ENCODE measurements around the gene SMG7.

Gene SMG7

GRCh38 chr1:183470147-183470960 lies 1.9 kb upstream of the SMG7 start:
- peak; percentile 67 for DNase-seq

DNA sequence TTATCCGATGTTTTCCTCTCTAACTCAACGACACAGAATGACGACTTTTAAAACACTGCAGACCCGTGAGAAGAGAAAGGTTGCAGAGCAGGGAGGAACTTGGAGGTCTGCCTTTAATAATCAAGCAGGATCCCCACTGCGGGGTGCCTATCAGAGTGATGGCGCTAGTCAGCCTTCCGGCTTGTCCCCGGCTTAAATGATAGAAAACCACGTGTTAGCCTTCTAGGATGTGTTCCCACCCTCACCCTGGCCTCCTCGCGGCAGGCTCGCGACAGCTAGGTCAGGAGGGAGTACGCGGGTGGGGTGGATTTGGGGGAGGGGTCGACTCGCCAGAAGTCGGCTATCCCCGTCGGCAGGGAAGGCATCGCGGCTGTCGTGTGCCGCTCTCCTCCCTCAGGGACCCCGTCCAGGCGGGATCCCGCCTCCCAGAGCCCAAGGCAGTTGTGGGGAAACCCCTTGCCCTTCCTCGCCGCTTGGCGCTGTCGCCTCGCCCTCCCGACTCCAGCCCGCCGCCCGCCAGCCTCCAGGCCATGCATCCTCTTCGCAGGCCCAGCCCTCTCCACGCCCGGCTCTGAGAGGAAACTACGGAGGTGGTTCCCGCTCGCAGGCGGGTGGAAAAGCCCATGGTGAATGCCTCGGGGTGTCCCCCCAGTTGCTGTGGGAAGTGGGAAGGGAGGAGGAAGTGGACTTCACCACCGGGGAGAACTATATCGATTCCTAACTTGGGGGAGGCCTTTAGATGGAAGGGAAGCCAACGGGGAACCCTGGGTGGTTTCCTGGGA lies 1.1 kb upstream of the SMG7 start:
- peak; percentile 80 for DNase-seq

DNA sequence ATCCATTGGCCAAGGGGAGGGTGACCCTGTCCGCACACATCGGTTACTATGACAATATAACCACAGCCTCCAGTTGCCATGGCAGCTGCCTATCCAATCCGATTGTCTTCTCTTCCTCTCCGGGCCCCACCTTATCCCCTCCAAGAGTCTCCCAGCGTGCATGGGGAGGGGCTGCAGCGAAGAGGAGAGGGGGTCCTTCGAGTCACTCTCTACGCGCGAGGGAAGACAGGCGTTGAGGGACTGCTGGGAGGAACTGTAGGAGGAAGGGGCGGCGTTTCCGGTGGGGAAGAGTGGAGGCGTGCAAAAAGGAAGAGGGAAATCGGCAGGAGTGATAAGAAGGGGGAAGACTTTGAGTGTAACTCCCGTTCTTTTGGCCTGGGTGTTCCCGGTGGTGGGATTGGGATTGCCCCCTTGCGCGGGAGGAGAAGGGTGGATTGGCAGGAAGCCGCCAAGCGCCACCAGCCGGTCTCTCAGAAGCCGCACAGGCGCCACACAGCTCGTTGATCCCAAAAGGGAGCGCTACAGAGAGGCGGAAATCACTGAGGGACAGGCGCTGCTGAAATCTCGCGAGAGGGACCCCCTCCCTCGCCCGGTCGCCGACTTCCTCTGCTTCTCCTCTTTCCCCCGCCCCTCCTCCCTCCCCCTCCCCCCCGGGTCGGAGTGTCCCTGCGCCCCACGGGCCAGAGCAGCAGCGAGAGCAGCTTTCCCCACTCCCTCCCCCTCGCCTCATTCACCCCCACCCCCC lies 384 bp upstream of the SMG7 start:
- DNase-seq, result peak; percentile 99

GRCh38 chr1:183473217-183473536 lies 878 bp downstream of the SMG7 start:
- DNase-seq, result peak; percentile 6

- no peak for DNase-seq
Observed at GRCh38 chr1:183476081-183476480, 3.8 kb downstream of the SMG7 start.

DNA sequence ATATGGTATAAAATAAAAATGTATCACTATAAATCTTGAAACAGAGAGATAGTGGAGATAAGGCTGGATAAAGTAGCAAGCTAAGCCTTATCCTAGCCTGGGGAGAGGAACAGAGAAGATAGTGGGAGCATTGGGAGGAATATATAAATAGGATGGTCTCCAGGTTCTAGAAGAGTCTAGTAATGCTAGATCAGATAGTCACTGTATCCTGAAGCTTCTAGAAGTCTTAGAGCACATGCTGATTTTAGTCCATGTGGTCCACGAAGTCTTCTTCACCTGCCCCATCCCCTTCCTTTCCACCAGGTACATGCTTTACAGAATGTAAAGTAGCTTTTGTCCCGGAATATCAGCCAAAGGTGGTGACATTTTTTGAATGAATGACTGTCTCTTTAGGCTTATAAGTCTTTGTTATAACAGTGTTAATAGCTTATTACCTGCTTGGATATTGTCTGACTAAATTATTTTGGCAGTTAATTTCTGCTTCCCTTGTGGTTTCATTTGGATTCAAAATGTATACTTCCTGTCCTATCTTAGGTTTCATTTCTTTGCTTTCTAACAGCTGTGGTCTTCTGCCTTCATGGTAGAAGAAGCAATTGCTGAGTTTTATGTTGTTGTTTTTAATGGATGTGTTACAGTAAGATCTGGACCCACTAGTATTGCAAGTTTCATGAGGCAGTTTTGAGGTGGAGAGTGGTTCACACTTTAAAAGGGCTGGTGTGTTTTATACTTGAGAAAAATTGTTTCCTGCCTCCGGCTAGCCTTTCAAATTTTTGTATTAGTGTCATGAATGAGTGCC lies 5.9 kb downstream of the SMG7 start:
- DNase-seq, result no peak

- peak; percentile 29 for DNase-seq
Observed at GRCh38 chr1:183480971-183481441, 8.7 kb downstream of the SMG7 start.

- no peak for DNase-seq
Observed at GRCh38 chr1:183483224-183483623, 10.9 kb downstream of the SMG7 start.

DNA sequence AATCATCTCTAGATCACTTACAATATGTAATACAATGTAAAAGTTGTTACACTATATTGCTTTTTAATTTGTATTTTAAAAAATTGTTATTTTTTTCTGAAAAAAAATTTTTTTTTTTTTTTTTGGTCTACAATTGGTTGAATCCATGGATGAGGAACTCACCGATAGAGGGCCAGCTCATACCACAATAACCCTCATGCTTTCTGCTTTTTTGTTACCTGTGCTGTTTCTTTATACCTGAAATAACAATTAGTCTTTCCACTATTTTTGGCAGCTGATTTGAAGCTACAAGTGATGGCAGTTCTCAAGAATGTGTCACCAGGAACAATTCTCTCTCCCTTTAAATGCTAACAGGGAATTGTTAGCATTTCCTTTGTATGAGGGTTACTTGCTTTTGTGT lies 12.0 kb downstream of the SMG7 start:
- DNase-seq, result no peak

GRCh38 chr1:183484851-183485250 lies 12.6 kb downstream of the SMG7 start:
- DNase-seq, result no peak

DNA sequence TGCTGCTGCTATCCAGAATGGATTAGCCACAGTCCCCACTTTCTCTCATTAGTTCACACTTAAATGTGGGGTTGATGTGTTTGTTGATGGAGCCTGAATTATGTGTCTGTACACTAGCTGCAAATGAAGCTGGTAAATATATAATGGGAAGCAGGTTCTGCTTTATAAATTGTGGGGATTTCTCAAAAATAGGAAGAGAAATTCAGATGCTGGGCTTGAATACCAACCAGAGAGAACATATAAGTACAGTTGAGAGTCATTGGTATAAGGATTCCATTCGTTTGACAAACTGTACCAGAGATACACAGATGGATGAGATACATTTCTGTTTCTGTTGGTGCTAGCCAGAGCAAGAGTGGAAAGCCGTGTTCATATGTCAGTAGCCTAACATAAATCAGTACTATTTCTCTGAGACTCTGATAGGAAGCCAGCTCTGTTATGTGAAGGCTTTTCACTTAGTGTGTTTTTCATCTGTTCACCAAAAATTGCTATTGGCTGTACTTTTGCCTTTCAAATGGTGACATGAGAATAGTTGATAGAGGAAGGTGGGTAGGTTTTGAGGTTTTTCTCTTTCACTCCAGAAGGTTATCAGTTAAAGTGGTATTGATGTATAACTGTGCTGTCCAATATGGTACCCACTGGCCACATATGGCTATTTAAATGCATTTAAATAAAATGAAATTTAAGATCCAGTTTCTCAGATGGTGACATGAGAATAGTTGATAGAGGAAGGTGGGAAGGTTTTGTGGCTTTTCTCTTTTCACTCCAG lies 15.6 kb downstream of the SMG7 start:
- DNase-seq, result no peak

- DNase-seq, result no peak
Observed at GRCh38 chr1:183490932-183491331, 18.6 kb downstream of the SMG7 start.

DNA sequence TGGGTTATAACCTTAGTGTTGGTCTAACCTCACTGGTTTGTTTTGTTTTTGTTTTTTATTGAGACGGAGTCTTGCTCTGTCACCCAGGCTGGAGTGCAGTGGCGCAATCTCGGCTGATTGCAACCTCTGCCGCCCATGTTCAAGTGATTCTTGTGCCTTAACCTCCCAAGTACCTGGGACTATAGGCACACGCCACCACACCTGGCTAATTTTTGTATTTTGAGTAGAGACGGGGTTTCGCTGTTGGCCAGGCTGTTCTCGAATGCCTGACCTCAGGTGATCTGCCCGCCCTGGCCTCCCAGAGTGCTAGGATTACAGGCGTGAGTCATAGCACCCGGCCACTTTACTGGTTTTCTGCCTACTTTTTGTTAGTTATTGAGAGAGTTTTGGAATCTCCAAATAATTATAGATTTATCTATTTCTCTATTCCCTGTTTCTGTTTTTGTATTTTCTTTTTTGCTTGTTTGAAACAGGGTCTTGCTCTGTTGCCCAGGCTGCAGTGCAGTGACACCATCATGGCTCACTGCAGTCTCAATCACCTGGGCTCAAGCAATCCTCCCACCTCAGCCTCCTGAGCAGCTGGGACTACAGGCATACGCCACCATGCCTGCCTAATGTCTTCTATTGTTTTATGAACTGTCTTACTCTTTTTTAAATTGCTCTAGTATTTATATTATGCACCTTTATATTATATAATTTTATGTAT lies 21.4 kb downstream of the SMG7 start:
- no peak for DNase-seq

GRCh38 chr1:183495420-183495819 lies 23.1 kb downstream of the SMG7 start:
- DNase-seq, result no peak

- no peak for DNase-seq
Observed at GRCh38 chr1:183497218-183497617, 24.9 kb downstream of the SMG7 start.

DNA sequence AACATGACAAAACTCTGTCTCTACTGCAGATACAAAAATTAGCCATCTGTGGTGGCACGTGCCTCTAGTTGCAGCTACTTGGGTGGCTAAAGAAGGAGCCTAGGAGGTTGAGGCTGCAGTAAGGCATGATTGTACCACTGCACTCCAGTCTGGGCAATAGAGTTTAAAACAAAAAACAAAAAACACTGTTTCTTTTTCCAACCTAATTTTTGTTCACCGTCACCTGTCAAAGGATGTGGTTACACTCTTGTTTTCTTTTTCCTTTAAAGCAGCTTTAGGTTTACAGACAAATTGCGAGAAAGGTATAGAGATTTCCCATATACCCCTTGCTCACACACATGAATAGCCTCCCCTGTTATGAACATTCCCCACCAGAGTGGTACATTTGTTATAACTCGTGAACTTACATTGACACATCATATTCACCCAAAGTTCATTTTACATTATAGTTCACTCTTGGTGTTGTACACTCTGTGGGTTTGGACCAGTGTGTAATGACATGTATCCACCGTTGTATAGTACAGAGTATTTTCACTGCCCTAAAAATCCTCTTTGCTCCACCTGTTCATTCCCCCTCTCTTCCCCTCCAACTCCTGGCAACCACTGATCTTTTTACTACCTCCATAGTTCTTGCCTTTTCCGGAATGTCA lies 26.2 kb downstream of the SMG7 start:
- no peak for DNase-seq

DNA sequence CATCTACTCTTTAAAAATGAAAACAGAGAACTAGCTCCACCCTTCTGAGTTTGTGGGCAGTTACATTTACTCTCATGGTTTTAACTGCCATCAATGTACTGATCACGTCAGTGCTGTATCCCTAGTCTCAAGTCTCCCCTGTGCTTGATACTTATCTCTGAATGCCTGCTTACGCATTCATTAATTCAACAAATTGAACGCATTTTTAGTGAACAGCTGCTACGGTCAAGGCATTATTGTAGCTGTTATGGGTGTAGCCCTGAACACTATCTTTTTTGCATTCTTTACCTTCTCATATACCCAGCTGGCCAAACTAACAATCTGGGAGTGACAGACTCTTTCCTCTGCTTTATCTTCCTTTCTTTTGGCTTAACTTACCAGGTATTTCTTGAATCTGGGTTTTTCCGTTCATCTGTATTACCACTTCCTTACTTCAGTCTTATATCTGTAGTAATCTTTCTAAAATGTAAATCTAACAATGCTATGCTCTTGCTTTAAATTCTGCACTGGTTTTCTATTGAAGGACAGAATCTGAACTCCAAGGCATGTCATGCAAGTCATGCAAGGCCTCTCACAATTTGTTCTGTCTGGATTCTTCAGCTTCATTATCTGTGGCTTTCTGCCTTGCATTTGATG lies 33.3 kb downstream of the SMG7 start:
- no peak for DNase-seq

- DNase-seq, result peak; percentile 48
Observed at GRCh38 chr1:183506561-183506960, 34.3 kb downstream of the SMG7 start.

DNA sequence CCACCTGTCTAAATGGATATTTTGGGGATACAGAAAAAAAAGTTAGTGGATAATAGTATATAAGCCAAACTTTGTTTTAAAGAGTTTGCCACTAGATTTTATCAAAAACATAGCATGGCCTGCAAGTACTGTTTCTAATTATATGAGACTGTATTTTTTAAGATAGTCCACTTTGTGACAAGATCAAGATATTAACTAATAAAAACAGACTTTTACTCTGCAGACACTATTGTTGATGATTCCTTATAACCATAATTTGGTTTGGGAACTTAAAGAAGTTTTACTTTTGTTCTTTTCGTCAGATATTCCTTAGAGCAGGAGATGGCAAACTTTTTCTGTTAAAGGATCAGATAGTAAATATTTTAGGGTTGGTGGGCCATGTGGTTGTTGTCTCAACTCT lies 36.4 kb downstream of the SMG7 start:
- no peak for DNase-seq

GRCh38 chr1:183512450-183512849 lies 40.2 kb downstream of the SMG7 start:
- DNase-seq, result no peak

Data from fibroblast of skin of right biceps (primary cell).